Heart left ventricle (tissue), 16 donors: ENCODE results near the gene TSSK3. TPM values are rescaled to one million over a fixed set of nuclear protein-coding genes. Genes with fewer than 3 reads are reported as not detected.

Source experiments
- ATAC-seq, 4 donors: fragments of 200-7000 bp; cut with Tn5 transposase; one replicate each; pipeline ENCODE4 v1.9.1; 2020 to 2022; ENCODE audit warnings: moderate library complexity in 4 of 4, mild to moderate bottlenecking in 3 of 4, moderate number of reproducible peaks in 1 of 4
- DNase-seq, 5 donors: peaks; one replicate each; pipeline ENCODE4 v3.0.0-alpha.2; 2020
- H3K27ac ChIP-seq, 12 donors: fragments of 200-600 bp; sonication (generic) in 4 of 12; one replicate each; pipeline versions ENCODE4 v1.5.0 to v1.8.0; 2016 to 2022; ENCODE audit warnings: mild to moderate bottlenecking in 2 of 12
- H3K27me3 ChIP-seq, 9 donors: fragments of 200-600 bp; sonication (generic) in 2 of 9; one replicate each; pipeline versions ENCODE4 v1.5.1 to v1.8.0; 2016 to 2022; ENCODE audit warnings: mild to moderate bottlenecking in 3 of 9
- H3K36me3 ChIP-seq, 9 donors: fragments of 200-600 bp; sonication (generic) in 2 of 9; one replicate each; pipeline versions ENCODE4 v1.5.0 to v1.8.0; 2018 to 2022; ENCODE audit warnings: mild to moderate bottlenecking in 2 of 9
- H3K4me1 ChIP-seq, 12 donors: fragments of 200-600 bp; sonication (generic) in 4 of 12; one replicate each; pipeline versions ENCODE4 v1.5.0 to v1.8.0; 2016 to 2022; ENCODE audit warnings: mild to moderate bottlenecking in 3 of 12
- H3K4me3 ChIP-seq, 12 donors: fragments of 200-600 bp; sonication (generic) in 4 of 12; one replicate each; pipeline versions ENCODE4 v1.5.0 to v1.8.0; 2017 to 2022; ENCODE audit warnings: mild to moderate bottlenecking in 9 of 12, moderate library complexity in 4 of 12
- H3K9me3 ChIP-seq, 12 donors: fragments of 200-600 bp; sonication (generic) in 4 of 12; one replicate each; pipeline versions ENCODE4 v1.5.0 to v1.8.0; 2016 to 2022; ENCODE audit warnings: mild to moderate bottlenecking in 1 of 12
- CTCF ChIP-seq, 12 donors: fragments of 200-600 bp; sonication (generic) in 4 of 12; IDR thresholded peaks; one replicate each; pipeline versions ENCODE4 v1.5.0 to v1.8.0; 2018 to 2022; ENCODE audit warnings: antibody characterized with exemption in 12 of 12, mild to moderate bottlenecking in 5 of 12
- POLR2A ChIP-seq, 2 donors: fragments of 450-650 bp; IDR thresholded peaks; one replicate each; pipeline ENCODE4 v1.6.1; 2017; ENCODE audit warnings: antibody characterized with exemption in 2 of 2, mild to moderate bottlenecking in 2 of 2, moderate library complexity in 2 of 2
- WGBS, 4 donors: extraction: QIAGEN DNeasy Blood & Tissue Kit in 2 of 4; methylation state at CpG; one replicate each; pipeline versions ENCODE4 v1.1.5 to v1.1.7; 2013 to 2018; 5-methylcytosine and 5-hydroxymethylcytosine counted together
- intact Hi-C, 10 donors: fragments of 100-400 bp; cut with DNase I; formaldehyde crosslinking; loops; one replicate each; pipeline versions ENCODE4 v1.11.1 to v1.14.2; 2022
- polyA plus RNA-seq, 2 donors: library from polyadenylated mRNA; stranded (reverse); fragments of 200-250 nt; gene quantifications; one replicate each; pipeline ENCODE4 v1.2.3, GENCODE V29; 2013
- total RNA-seq, 9 donors: library from RNA; depleted of rRNA in 2 of 9; stranded (reverse); fragments of >200 nt in 2 of 9; fragmentation: NEBNext Ultra II Directional in 3 of 9; extraction: Animal tissue kit (Norgen Biotek cat#: 25700) in 3 of 9; gene quantifications; one replicate each; pipeline versions ENCODE4 v1.1.0 to v1.2.4, GENCODE V29; 2016 to 2023
- donor health status: ischemic (EF 13 %, LVEDD 7.1; RV severe dilation, severe dysfunction).
- donor health status: healthy with polysubstance abuse.
- donor health status: DM: no; HTN: yes; CAD: no.
- donor health status: DM: no; HTN: no; CAD: no.
- donor health status: ischemic (EF 25% LVEDD 6.9; RV normal size, moderate dysfunction).
- donor health status: ischemic (EF 25% LVEDD 5.7; RV mildly dilated, moderate dysfunction).
- donor health status: healthy.
- donor health status: DM: yes; HTN: yes; CAD: no.
- donor health status: ischemic (EF 35%, LVEDD 5.7; RV mildly dilated, moderate dysfunction).
- donor health status: nonischemic (EF 11% LVEDD 7.7; RV severe dilation, severe dysfunction).
- donor health status: DM: yes; HTN: yes; CAD: no.
- donor health status: PGD.
- donor health status: ischemic (EF 29% LVEDD 5.4; RV normal size, mild dysfunction).
- donor health status: nonischemic (EF 23%, LVEDD 6.1; RV moderate dilation, normal function).

Gene TSSK3
- total and polyA plus RNA-seq, 11 donors: 0.37 to 3.1 (median 1.7) TPM; not detected in 2

GRCh38 chr1:32339363-32339978 is 22.9 kb upstream of the TSSK3 start:
- peaks cover 5 to 60% (median 19%) of the 10 kb centered on the region in 12 donors for H3K4me1 ChIP-seq
- DNase-seq: no peak
- peaks cover 0 to 5% (median 0%) of the 10 kb centered on the region in 9 donors for H3K27me3 ChIP-seq
- peak overlapping the region in 1 of 12 donors; percentile 18 for H3K27ac ChIP-seq
- H3K36me3 ChIP-seq: no peaks in the 10 kb centered on the region
- intact Hi-C loops: loop anchor here in 1 of 10 donors (10.0 kb wide), 1 partner anchor 115 kb away; the partner anchor contains the start of genes EIF3I and TMEM234
- TF ChIP-seq CTCF (IDR thresholded peaks at IDR 0.05) (no peak), POLR2A (IDR thresholded peaks at IDR 0.05) (no peak)
- 78 to 84% (median 84%) methylated on average over 4 to 5 of the region's 5 CpGs for WGBS, 4 donors
- no peak overlapping the region for H3K4me3 ChIP-seq
- ATAC-seq: no peak
- H3K9me3 ChIP-seq: no peaks in the 10 kb centered on the region

DNA sequence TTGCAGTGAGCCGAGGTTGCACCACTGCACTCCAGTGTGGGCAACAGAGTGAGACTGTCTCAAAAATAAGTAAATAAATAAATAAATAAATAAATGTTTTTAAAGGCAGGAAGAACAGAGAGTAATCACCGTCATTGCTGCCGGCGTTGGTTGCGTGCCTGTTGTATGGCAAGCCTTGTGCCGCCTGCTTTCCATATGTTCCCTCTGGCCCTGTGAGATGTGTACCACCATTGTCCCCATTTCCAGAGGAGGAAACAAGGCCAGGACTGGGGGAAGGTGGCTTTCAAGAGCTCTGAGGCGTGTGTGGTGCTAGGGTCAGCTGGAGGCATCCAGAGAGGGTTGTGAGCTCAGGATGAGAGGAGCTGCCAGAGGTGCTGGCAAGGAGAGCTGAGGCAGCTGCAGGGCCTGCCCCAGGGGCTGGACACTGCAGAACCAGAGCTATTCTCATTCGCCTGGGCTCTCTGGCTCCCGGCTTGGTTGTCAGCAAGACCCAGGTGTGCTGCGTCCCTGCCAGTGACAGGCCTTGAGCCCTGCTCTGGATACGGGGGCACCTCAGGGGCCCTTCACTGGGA is 21.1 kb upstream of the TSSK3 start:
- ATAC-seq (peak in 1 of 4 donors; percentile 16), DNase-seq (peak in 1 of 5 donors; percentile 57)
- 85 to 91% (median 88%) methylated on average over 10 to 11 of the region's 11 CpGs for WGBS, 4 donors
- Histone ChIP-seq H3K9me3 (no peaks in the 10 kb centered on the region), H3K4me1 (peaks cover 2 to 57% (median 14%) of the 10 kb centered on the region in 12 donors), H3K36me3 (no peaks in the 10 kb centered on the region), H3K4me3 (no peak overlapping the region), H3K27me3 (no peaks in the 10 kb centered on the region), H3K27ac (no peak overlapping the region)
- TF ChIP-seq CTCF (IDR thresholded peaks at IDR 0.05) (no peak), POLR2A (IDR thresholded peaks at IDR 0.05) (no peak)
- intact Hi-C loops: no loop called here

DNA sequence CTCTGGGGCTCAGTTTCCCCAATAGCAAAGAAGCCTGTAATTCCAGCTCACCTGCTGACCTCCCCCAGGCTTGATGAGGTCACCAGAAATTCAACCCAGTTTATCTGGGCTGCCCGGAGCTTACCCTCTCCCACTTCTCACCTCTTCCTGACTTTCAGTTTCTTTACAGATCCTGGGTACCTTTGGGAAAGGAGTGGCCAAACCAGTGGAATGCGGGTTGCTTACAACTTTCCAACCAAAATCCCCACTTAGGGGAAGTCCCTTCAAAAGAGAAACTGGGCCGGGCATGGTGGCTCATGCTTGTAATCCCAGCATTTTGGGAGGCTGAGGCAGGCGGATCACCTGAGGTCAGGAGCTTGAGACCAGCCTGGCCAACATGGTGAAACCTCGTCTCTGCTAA is 20.4 kb upstream of the TSSK3 start:
- H3K4me1 ChIP-seq: peaks cover 2 to 50% (median 9%) of the 10 kb centered on the region in 12 donors
- intact Hi-C loops: no loop called here
- no peaks in the 10 kb centered on the region for H3K27me3 ChIP-seq
- no peak overlapping the region for H3K4me3 ChIP-seq
- H3K36me3 ChIP-seq: no peaks in the 10 kb centered on the region
- TF ChIP-seq CTCF (IDR thresholded peaks at IDR 0.05): no peak
- no peak for TF ChIP-seq POLR2A (IDR thresholded peaks at IDR 0.05)
- ATAC-seq (no peak), DNase-seq (no peak)
- no peak overlapping the region for H3K27ac ChIP-seq
- 80 to 85% (median 82%) methylated on average over 5 of the region's 5 CpGs for WGBS, 4 donors
- no peaks in the 10 kb centered on the region for H3K9me3 ChIP-seq

- 90 to 99% (median 96%) methylated on average over 10 of the region's 10 CpGs for WGBS, 4 donors
- Histone ChIP-seq H3K27me3 (no peaks in the 10 kb centered on the region), H3K36me3 (no peaks in the 10 kb centered on the region), H3K4me3 (no peak overlapping the region), H3K9me3 (no peaks in the 10 kb centered on the region), H3K27ac (no peak overlapping the region), H3K4me1 (peaks cover 0 to 43% (median 5%) of the 10 kb centered on the region in 12 donors)
- ATAC-seq: no peak
- no peak for TF ChIP-seq CTCF (IDR thresholded peaks at IDR 0.05)
- no peak for TF ChIP-seq POLR2A (IDR thresholded peaks at IDR 0.05)
- DNase-seq: no peak
- intact Hi-C loops: no loop called here
Measured at GRCh38 chr1:32342704-32343103, 19.6 kb upstream of the TSSK3 start.
